Daoy (cell line): ENCODE data around the gene MKX. TPM values are rescaled to one million over a fixed set of nuclear protein-coding genes. Genes with fewer than 3 reads are reported as not detected.

Experiments
- DNase-seq: peaks from one replicate; pipeline ENCODE4 v3.0.0-alpha.2; 2015; ENCODE audit warnings: low read depth
- total RNA-seq: library from RNA; depleted of rRNA; stranded (reverse); fragments of >200 nt; shearing (Covaris generic); gene quantifications from 2 replicates; pipeline ENCODE4 v1.2.3, GENCODE V29; 2014; rRNA removed

Gene MKX
- 0.39 and 1.6 TPM in 2 replicates for total RNA-seq

DNA sequence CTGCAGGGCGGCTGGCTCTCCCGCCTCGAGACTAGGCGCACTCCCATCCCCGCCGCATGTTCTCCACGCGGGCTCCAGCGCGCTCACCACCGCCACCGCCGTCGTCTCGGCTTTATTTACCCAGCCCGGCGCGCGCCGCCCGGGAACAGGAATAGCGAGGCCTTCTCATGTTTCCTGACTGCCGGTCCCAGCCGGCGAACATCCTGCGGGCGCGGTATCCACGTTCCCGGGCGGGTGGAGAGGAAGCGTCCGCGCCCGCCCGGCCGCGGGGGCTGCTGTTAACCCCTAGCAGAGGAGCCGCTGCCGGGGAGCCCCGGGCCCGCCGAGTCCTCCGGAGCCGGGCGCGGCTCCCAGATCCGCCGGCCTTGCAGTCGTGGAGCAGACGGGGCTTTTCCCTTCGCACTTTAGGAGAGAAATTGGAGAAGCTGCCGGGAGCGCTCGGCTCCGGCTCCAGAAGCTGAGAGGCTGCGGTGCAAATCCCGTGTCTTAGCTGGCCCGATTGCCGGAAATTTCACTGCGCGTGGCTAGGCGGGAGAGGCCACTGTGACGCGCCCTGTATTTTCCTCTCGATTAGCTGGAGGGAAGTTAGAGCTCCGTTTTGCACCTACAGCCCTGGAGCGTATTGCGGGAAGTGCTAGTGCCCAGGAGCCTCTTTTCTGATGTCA lies at the start of gene MKX:
Gene MKX, minus strand, starts transcription at position 88 of the 665 bp plus-strand sequence. CDS start 2,404 bp downstream, outside the sequence.
- peak; percentile 72 for DNase-seq

DNA sequence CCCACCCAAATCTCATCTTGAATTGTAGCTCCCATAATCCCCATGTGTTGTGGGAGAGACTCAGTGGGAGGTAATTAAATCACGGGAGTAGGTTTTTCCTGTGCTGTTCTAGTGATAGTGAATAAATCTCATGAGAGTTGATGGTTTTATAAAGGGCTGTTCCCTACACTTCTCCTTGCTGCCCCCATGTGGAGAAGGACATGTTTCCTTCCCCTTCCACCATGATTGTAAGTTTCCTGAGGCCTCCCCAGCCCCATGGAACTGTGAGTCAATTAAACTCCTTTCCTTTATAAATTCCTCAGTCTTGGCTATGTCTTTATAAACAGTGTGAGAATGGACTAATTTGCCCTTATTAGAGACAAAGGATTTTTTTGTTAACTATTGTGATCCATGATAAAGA lies 48.5 kb upstream of the MKX start:
- peak; percentile 4 for DNase-seq

DNA sequence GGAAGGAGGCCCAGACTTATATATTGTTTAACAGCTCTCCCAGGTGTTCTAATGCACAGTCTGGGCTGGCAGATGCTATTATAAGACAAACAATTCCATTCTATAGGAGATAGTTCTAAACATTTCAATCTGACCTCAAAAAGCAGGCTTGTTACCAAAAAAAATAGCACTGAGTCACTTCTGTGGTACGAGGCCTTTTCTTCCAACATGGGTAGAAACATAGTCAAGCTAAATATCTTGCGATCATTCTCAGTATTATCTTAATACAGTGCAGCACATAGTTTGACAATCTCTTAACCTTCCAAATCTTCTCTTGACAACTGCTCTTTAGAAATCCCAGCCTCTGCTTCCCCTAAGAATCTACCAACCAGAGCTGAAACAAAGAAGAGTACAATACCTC lies 46.6 kb upstream of the MKX start:
- no peak for DNase-seq

DNA sequence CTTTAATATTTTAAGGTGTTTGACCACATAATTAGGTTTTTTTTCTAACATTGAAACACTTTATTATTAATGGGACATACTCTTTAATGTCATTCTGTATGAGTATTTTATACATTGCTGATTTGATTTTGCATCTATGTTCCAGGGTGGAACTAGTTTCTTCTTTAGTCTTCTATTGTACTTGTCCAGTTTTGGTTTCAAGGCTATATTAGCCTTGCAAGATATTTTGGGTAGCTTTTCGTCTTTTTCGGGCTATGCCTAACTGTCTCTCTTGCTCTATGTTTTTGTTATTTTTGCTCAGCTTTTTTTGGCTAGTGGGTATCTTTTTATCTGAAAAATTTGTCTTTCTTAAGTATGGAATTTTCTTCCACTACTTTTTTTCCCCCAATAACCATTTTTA lies 38.7 kb upstream of the MKX start:
- no peak for DNase-seq

- DNase-seq: peak; percentile 44
These were observed 38.0 kb upstream of the MKX start for GRCh38 chr10:27783660-27784059.

DNA sequence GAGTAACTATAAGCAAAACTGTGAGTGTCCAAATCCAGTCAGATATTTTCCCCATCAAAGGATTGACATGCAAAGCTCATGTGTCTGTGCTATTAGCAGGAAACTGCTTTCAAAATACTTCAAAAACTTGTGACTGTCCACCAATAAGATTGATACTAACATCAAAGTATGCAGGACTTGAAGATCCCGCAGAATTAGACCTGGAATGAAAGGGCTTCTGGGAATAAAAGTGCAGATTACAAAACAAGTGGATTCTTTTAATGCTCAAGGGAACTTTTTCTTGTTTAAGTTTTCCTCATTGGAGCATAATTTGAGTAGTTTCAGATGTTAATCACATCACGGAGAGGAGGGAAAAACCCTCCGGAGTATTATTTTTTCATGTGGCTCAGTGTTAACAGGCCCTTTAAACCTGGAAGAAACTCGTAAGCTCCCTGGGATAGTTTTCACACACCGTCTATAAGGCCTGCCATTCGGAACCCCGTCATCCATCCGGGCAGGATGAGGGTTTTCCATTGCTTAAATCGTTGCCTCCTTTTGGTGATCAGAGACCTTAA lies 33.9 kb upstream of the MKX start:
- no peak for DNase-seq

DNA sequence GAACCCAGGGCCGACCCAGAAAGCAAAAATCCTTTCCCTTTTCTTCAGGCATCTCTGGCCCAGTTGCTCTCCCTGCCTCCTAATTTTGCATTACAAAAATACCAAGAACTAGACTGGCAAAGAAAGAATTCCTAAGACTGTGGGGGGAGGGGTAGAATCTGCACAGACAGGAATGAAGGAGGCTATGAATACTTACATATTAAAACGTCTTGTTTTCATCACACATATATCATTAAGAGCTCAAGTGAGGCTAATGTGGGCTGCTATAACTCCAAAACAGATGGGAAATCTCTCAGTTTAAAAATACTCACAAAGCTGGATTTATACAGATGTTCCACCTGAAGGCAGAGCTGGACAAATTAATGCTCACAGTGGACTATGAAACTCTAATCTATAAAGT lies 29.2 kb upstream of the MKX start:
- no peak for DNase-seq

- no peak for DNase-seq
These were observed 25.6 kb upstream of the MKX start for GRCh38 chr10:27771231-27771630.

DNA sequence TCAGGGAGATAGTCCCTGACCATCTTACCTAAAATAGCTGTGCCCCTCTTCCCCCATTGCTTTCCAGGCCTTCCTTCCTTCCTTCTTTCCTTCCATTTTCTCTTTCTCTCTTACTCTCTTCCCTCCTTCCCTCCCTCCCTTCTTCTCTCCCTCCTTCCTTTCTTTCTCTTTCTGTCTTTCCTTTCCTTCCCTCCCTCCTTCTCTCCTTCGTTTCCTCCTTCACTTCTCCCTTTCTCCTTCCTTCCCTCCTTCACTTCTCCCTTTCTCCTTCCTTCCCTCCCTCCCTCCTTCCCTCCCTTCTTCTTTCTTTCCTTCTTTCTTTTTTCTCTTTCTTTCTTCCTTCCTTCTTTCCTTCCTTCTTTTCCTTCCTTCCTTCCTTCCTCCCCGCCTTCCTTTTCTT lies 24.6 kb upstream of the MKX start:
- no peak for DNase-seq

DNA sequence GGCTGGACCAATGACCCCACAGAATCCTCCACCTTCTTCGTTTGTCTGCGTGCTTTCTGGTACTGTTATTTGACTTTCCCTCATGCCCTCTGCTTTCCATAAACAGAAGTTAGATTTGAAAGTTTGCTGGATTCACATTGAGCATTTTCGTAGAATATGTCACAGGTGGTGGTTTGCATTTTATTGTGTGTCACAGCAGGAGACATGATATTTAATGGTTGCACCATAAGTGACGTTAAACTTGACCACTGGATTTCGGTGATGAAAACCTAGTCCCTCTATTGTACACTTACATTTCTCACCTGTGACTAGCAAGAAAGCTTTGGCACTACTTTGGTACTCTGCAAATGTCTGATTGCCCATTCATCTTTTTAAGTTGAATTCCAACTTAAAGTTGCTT lies 15.2 kb upstream of the MKX start:
- DNase-seq: no peak

- DNase-seq: no peak
These were observed 14.1 kb upstream of the MKX start for GRCh38 chr10:27759483-27760272.

DNA sequence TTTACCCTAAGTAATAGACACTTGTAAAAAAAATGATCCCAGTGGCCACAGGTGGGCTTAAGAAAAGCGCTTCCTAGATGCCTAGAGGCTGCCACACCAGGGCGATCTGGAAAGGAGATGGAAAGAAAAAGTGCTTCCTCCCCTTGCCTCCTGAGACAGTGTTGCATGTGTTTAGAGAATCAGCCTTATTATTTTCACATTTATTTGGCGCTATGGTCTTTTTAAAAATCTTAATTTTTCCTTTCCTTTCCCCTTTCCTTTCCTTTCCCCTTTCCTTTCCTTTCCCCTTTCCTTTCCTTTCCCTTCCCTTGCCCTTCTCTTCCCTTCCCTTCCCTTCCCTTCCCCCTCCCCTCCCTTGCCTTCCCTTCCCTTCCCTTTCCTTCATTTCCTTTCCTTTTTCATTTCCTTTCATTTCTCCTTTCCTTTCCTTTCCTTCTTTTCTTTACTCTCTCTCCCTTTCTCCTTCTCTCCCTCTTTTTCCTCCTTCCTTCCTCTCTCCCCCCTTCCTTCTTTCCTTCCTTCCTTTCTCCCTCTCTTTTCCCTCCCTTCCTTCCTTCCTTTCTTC lies 7.1 kb upstream of the MKX start:
- DNase-seq: no peak

- DNase-seq: no peak
These were observed 3.0 kb upstream of the MKX start for GRCh38 chr10:27748601-27749000.

GRCh38 chr10:27747096-27747451 lies 1.5 kb upstream of the MKX start:
- DNase-seq: no peak

GRCh38 chr10:27746397-27747095 lies 927 bp upstream of the MKX start:
- DNase-seq: no peak

DNA sequence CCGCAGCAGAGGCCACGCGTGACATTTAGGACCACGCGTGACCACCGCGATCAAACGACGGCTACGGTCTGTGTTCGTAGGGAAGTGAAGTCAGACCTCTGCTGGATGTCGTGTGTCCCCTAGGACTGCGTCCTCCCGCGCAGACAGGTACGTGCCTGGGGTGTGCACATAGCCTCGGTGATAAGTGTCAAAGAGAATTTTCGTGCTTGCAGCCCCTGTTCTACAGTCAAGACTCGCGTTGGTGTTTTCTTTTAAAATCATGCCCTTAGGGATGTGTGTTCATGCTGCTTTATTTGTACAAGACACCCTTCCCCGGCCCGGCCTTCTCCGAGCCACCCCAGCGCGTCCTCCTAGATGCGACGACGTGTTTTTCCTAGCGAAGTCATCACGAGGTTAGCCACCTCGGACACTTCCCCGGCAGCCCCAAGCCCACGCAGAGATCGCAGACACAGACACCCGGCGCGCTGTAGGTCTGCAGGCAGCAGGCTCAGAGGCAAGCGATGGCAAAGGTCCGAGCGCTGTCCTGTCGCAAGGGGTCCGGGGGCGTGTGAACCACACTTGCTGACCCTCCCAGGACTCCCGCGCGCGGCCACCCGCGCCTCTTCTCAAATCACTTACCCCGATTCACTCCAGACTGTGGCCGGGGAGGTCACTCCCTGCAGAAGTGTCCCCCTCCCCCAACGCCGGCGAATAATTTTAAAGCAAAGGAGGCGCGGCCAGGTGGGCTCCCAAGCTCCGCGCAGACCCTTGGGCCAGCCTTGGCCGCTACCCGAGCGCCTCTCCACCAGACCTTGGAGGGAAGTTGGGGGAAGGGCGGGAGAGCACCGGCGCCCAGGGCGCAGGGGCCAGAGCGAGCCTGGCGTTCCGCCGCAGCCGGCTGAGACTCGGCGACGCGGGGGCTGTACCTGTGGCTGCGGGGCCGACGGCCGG lies 552 bp downstream of the MKX start:
- DNase-seq: peak; percentile 39

DNA sequence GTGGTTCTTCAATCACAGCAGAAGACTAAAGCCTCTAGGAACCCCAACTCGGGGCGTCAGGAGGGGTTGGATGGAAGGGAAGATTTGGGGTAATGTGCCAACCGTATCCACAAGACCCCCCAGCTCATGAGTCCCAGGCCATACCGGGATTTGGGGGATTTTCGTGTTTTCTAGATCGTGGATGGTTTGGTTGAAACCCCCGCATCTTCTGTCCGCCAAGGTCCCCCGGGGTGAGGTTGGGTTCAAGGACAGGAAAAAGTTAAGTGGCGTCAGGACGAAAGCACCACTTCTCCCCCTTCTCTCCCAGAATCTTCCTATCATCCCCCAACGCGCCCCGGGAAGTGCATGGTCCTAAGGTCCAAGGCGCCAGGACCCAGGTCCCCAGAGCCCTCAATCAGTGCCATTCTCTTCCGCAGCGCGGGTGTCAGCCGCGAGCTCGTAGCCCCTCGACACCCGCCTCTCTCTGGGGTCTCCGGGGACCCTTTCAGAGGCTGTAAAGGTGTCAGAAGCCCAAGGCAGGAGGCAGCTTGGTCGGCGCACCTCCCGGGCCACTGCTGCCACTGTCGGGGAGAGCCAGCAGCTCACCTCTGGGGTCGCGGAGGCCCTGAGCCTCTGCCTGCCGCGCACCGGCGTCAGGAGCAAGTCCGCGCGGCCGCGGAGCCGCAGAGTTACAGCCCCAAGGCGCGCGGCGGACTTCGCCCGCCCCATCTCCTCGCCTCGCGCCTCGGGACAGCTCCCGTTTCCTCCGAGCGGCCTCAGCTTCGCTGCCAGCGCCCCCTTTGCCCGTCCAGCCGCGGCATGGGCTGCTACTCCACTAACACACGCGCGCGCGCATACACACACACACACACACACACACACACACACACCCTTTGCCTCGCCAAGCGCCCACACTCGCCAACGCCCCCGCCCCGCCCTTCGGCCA lies 1.5 kb downstream of the MKX start:
- DNase-seq: peak; percentile 56

DNA sequence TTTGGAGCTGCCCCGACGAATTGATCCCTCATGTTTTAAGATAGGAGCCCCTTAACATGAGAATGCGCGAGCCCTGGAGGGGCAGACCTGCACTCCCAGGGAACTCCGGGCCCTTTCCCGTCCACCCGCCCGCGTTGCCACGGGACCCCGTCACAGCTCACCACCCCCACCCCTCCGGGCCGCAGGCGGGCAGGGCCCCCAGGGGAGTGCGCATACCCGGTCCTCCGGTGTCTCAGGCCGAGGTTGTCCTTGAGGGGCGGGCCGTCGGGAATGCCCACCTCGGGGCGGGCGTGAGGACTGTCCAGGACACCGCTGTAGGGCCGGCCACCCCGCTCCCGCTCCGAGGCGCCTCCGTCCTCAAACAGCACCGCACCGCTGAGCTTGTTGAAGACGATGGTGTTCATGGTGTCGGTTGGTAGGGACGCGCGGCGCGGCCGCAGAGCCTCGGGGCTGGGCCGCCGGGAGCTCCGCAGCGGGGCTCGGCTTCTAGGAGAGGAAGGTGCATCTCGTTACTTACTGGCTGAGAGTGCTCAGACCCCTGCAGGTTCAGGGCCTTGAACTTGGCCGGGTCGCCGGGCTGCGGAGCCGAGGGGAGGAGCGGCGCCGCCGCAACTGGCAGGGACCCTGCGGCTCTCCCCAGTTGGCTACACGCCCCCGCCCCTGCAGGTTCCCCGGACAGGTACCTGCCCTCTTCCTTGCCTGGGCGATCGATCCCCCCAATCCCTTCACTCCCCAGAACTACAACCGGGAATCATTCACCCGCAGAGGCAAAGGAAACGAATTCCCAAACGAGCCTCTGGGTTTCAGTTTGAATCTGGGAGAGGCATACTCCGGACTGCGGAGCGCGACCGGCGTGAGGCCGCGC lies 2.4 kb downstream of the MKX start:
- DNase-seq: peak; percentile 51
